Upper lobe of left lung (tissue), 6 donors: Measurements from ENCODE around the gene SPATA32. TPM values are rescaled to one million over a fixed set of nuclear protein-coding genes. Genes with fewer than 3 reads are reported as not detected.
"Not testable (repeated sequence)": the region's sequence is repeated elsewhere in the genome, so short reads cannot be mapped to it uniquely, and the experiment has no call there.

Experiments used
- ATAC-seq, 2 donors: fragments of 200-7000 bp; cut with Tn5 transposase; one replicate each; pipeline ENCODE4 v1.9.1; 2022; ENCODE audit warnings: mild to moderate bottlenecking in 2 of 2, moderate library complexity in 2 of 2; ENCODE audit not compliant: low FRiP score in 2 of 2
- DNase-seq, 2 donors: peaks; one replicate each; pipeline ENCODE4 v3.0.0-alpha.2; 2019 to 2020
- H3K27ac ChIP-seq, 4 donors: fragments of 200-600 bp; sonication (generic); one replicate each; pipeline ENCODE4 v1.5.1; 2016 to 2019
- H3K27me3 ChIP-seq, 4 donors: fragments of 200-600 bp; sonication (generic); one replicate each; pipeline ENCODE4 v1.5.1; 2017 to 2019
- H3K36me3 ChIP-seq, 4 donors: fragments of 200-600 bp; sonication (generic); one replicate each; pipeline ENCODE4 v1.5.1; 2016 to 2019
- H3K4me1 ChIP-seq, 4 donors: fragments of 200-600 bp; sonication (generic); one replicate each; pipeline ENCODE4 v1.5.1; 2018 to 2019
- H3K4me3 ChIP-seq, 4 donors: fragments of 200-600 bp; sonication (generic); one replicate each; pipeline ENCODE4 v1.5.1; 2017 to 2019; ENCODE audit warnings: mild to moderate bottlenecking in 2 of 4, moderate library complexity in 1 of 4
- H3K9me3 ChIP-seq, 4 donors: fragments of 200-600 bp; sonication (generic); one replicate each; pipeline ENCODE4 v1.5.1; 2018 to 2019
- CTCF ChIP-seq, 6 experiments: fragments of 450-650 bp in 4 of 6; fragments of 200-600 bp in 2 of 6; sonication (generic) in 2 of 6; IDR thresholded peaks; one replicate each; pipeline ENCODE4 v1.5.1; 2016 to 2019; ENCODE audit warnings: antibody characterized with exemption in 6 of 6
- EP300 ChIP-seq, 4 donors: sonication (generic); formaldehyde crosslinking; IDR thresholded peaks; one replicate each; pipeline ENCODE4 v1.5.1; 2017; ENCODE audit warnings: antibody characterized with exemption in 4 of 4, control low read depth in 2 of 4
- POLR2A ChIP-seq, 4 donors: fragments of 450-650 bp; IDR thresholded peaks; one replicate each; pipeline ENCODE4 v1.5.1; 2016 to 2017; ENCODE audit warnings: antibody characterized with exemption in 4 of 4, mild to moderate bottlenecking in 2 of 4
- POLR2AphosphoS5 ChIP-seq, 2 donors: sonication (generic); formaldehyde crosslinking; IDR thresholded peaks; one replicate each; pipeline ENCODE4 v1.5.1; 2017; ENCODE audit warnings: antibody characterized with exemption in 2 of 2
- WGBS, 2 donors: methylation state at CpG; one replicate each; pipeline ENCODE4 v1.1.5; 2017 to 2018; 5-methylcytosine and 5-hydroxymethylcytosine counted together
- total RNA-seq, 6 donors: library from RNA; depleted of rRNA in 4 of 6; stranded (reverse); fragments of >200 nt in 4 of 6; gene quantifications; one replicate each; pipeline versions ENCODE4 v1.1.0 to v1.2.1, GENCODE V29; 2016 to 2021
- donor health status: DM: no; HTN: no; CAD: no; lungs with moderate emphysema.
- donor health status: DM: no; HTN: yes; CAD: no; lungs with severe emphysema.

The SPATA32 gene
- total RNA-seq, 6 donors from 2014 or later, result 0.20 TPM; not detected in 5

DNA sequence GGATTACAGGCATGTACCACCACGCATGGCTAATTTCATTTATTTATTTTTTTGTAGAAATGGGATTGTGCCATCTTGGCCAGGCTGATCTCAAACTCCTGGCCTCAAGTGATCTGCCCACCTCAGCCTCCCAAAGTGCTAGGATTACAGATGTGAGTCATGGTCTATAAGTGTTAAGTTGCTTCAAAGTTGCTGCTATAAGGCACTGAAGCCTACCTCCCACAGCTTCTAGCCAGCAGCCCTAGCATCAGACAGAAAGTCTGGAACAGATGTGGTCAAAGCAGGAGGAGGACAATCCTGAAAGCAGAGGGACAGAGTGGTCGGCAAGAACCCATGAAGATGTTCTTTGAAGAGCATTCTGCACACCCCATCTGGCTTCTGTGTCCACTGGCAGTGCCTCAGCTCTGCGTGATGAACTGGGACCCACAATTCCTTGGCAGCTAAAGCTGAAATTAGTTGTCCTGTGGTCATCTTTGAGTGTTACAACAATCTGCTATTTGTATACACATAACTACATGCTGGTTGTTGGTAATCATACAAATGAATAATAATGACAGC is 43.7 kb upstream of the SPATA32 start:
- no peak overlapping the region for H3K4me3 ChIP-seq
- 82 to 90% methylated on average over 3 of the region's 3 CpGs for WGBS, 2 donors
- ATAC-seq (no peak), DNase-seq (no peak)
- H3K27me3 ChIP-seq, result no peaks in the 10 kb centered on the region
- no peaks in the 10 kb centered on the region for H3K36me3 ChIP-seq
- H3K9me3 ChIP-seq, result no peaks in the 10 kb centered on the region
- peak overlapping the region in 3 of 4 donors; percentile 8 to 25 (median 14) for H3K27ac ChIP-seq
- TF ChIP-seq POLR2A (IDR thresholded peaks at IDR 0.05) (no peak), CTCF (IDR thresholded peaks at IDR 0.05) (no peak), POLR2AphosphoS5 (IDR thresholded peaks at IDR 0.05) (no peak)
- peaks cover 51 to 68% (median 60%) of the 10 kb centered on the region in 4 donors for H3K4me1 ChIP-seq

GRCh38 chr17:45302649-45303173 is 40.8 kb upstream of the SPATA32 start:
- H3K36me3 ChIP-seq, result no peaks in the 10 kb centered on the region
- peak in 1 of 2 donors; percentile 71 for ATAC-seq
- H3K9me3 ChIP-seq, result no peaks in the 10 kb centered on the region
- WGBS, 2 donors, result 61 to 68% methylated on average over 10 of the region's 10 CpGs
- peaks cover 56 to 72% (median 57%) of the 10 kb centered on the region in 4 donors for H3K4me1 ChIP-seq
- no peak for DNase-seq
- H3K27me3 ChIP-seq, result no peaks in the 10 kb centered on the region
- TF ChIP-seq EP300 (IDR thresholded peaks at IDR 0.05), result no peak
- TF ChIP-seq POLR2A (IDR thresholded peaks at IDR 0.05), result no peak
- TF ChIP-seq POLR2AphosphoS5 (IDR thresholded peaks at IDR 0.05), result no peak
- no peak for TF ChIP-seq CTCF (IDR thresholded peaks at IDR 0.05)
- H3K27ac ChIP-seq, result peak overlapping the region; percentile 50 to 60 (median 54)
- H3K4me3 ChIP-seq, result no peak overlapping the region

GRCh38 chr17:45302220-45302619 is 40.3 kb upstream of the SPATA32 start:
- Histone ChIP-seq H3K4me1 (peaks cover 54 to 72% (median 56%) of the 10 kb centered on the region in 4 donors), H3K27ac (peak overlapping the region; percentile 50 to 60 (median 54))
- H3K36me3 ChIP-seq, H3K4me3 ChIP-seq, H3K9me3 ChIP-seq, DNase-seq, ATAC-seq, H3K27me3 ChIP-seq: not testable (repeated sequence)
- WGBS, 2 donors, result 82 to 83% methylated on average over 9 of the region's 9 CpGs

DNA sequence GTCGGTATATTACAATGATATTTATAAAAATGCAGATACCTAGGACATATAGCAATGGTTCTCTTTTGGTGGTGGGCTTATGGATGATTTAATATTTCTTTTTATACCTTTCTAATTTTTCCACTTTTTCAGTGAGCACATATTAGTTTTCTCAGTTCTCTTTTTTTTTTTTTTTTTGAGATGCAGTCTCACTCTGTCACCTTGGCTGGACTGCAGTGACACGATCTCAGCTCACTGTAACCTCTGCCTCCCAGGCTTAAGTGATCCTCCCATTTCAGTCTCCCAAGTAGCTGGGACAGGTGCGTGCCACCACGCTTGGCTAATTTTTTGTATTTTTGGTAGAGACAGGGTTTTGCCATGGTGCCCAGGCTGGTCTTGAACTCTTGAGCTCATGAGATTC is 39.8 kb upstream of the SPATA32 start:
- WGBS, 2 donors, result 89 to 95% methylated on average over 4 of the region's 4 CpGs
- Histone ChIP-seq H3K9me3 (no peaks in the 10 kb centered on the region), H3K27ac (peak overlapping the region in 2 of 4 donors; percentile 50 to 52), H3K27me3 (no peaks in the 10 kb centered on the region), H3K4me3 (no peak overlapping the region), H3K4me1 (peaks cover 55 to 72% (median 55%) of the 10 kb centered on the region in 4 donors), H3K36me3 (no peaks in the 10 kb centered on the region)
- ATAC-seq (no peak), DNase-seq (no peak)
- TF ChIP-seq POLR2A (IDR thresholded peaks at IDR 0.05) (no peak), POLR2AphosphoS5 (IDR thresholded peaks at IDR 0.05) (no peak), EP300 (IDR thresholded peaks at IDR 0.05) (no peak)

DNA sequence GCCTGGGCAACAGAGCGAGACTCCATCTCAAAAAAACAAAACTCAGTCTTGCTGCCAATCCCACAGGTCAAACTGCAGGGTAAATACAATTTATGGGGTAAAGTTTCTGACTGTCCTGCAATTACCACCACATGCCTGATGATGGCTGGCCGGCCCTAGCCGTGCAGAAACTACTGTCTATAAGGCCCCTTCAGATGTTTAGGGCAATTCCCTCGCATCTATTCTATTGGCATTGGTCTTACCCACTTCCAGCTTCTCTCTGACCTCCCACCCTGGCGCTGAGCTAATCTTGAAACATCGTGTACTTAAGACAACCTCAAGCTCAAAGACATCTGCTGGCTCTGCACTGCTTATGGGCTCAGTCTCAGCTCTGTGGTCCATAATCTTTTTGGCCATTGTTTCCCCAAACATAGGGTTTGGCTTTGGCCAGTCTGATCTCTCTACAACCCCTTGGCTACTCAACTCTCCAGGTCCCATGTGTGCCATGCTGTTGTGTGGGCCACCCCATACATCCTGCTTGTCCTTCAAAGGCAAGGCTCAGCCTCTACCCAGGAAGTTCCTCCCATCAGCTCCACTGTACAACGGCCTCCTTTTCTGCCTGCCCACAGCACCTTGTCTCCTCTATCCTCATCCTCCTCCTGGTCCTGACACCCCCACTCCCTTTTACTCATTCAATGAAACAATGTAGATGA is 38.3 kb upstream of the SPATA32 start:
- no peaks in the 10 kb centered on the region for H3K9me3 ChIP-seq
- peak overlapping the region in 2 of 4 donors; percentile 2 to 37 for H3K27ac ChIP-seq
- DNase-seq, result no peak
- no peaks in the 10 kb centered on the region for H3K36me3 ChIP-seq
- H3K4me3 ChIP-seq, result no peak overlapping the region
- no peaks in the 10 kb centered on the region for H3K27me3 ChIP-seq
- 85 to 94% methylated on average over 7 of the region's 7 CpGs for WGBS, 2 donors
- ATAC-seq, result no peak
- peaks cover 55 to 73% (median 57%) of the 10 kb centered on the region in 4 donors for H3K4me1 ChIP-seq
- no peak for TF ChIP-seq POLR2AphosphoS5 (IDR thresholded peaks at IDR 0.05)
- no peak for TF ChIP-seq CTCF (IDR thresholded peaks at IDR 0.05)
- no peak for TF ChIP-seq EP300 (IDR thresholded peaks at IDR 0.05)
- TF ChIP-seq POLR2A (IDR thresholded peaks at IDR 0.05), result no peak
